Activated T-cell treated with anti-CD3 and anti-CD28 coated beads, Interleukin-2, amount 50 U/mL, for 72 hours (primary cell): ENCODE results near the gene RBMS3. TPM values are rescaled to one million over a fixed set of nuclear protein-coding genes. Genes with fewer than 3 reads are reported as not detected.

Source experiments
- ATAC-seq, 2 donors: fragments of 150-1000 bp; cut with Tn5 transposase; replicated peaks in 1 of 2; 2 replicates each; pipeline ENCODE4 v1.10.0; 2021; ENCODE audit warnings: moderate library complexity in 2 of 2, mild to moderate bottlenecking in 1 of 2
- DNase-seq, 2 donors: peaks; one replicate each; pipeline ENCODE4 v3.0.0; 2021 to 2022; ENCODE audit warnings: mixed read lengths in 1 of 2
- H3K27ac Mint-ChIP-seq: one replicate; pipeline ENCODE4 v1.8.0; 2022; ENCODE audit warnings: mild to moderate bottlenecking, moderate library complexity, mixed read lengths
- H3K27me3 Mint-ChIP-seq: one replicate; pipeline ENCODE4 v1.8.0; 2022; ENCODE audit warnings: low read depth, mixed read lengths
- H3K36me3 Mint-ChIP-seq, 2 donors: one replicate each; pipeline ENCODE4 v1.8.0; 2022; ENCODE audit warnings: mixed read lengths in 2 of 2, mild to moderate bottlenecking in 1 of 2; ENCODE audit not compliant: insufficient read depth in 2 of 2
- H3K4me1 Mint-ChIP-seq: one replicate; pipeline ENCODE4 v1.8.0; 2022; ENCODE audit warnings: low read depth, mixed read lengths
- H3K4me3 Mint-ChIP-seq, 2 donors: one replicate each; pipeline ENCODE4 v1.8.0; 2022; ENCODE audit warnings: mild to moderate bottlenecking in 2 of 2, mixed read lengths in 2 of 2, moderate library complexity in 2 of 2
- H3K9me3 Mint-ChIP-seq, 2 donors: one replicate each; pipeline ENCODE4 v1.8.0; 2022; ENCODE audit warnings: mixed read lengths in 2 of 2
- total RNA-seq, 2 donors: library from RNA; stranded (reverse); gene quantifications; one replicate each; pipeline ENCODE4 v1.2.3, GENCODE V29; 2022

Gene RBMS3
- total RNA-seq, 2 donors from 2014 or later: 2.5 to 3.0 TPM

DNA sequence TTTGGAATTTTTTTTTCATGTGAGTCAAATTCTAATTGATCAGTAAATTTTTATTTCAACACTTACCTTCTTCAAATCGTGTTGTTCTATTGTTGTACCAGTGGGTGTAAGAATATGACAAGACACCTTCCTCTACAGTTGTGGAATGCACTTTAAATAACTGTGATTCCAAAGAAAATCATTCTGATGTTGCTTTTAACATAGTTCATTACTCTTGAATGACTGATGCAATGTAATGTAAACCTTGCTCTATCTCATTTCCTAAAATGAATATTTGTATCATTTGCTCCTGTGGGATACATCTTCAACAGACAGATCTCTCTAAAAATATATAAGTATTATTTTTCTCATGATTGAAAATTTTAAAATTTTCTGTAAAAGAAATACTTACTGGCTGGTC lies 313.4 kb downstream of the RBMS3 start:
- no peak overlapping the region for H3K27ac Mint-ChIP-seq
- H3K36me3 Mint-ChIP-seq: no peaks in the 10 kb centered on the region
- H3K27me3 Mint-ChIP-seq: no peaks in the 10 kb centered on the region
- no peak overlapping the region for H3K4me3 Mint-ChIP-seq
- ATAC-seq (no peak), DNase-seq (no peak)
- no peaks in the 10 kb centered on the region for H3K4me1 Mint-ChIP-seq
- peaks cover 0 to 2% of the 10 kb centered on the region in 2 donors for H3K9me3 Mint-ChIP-seq

DNA sequence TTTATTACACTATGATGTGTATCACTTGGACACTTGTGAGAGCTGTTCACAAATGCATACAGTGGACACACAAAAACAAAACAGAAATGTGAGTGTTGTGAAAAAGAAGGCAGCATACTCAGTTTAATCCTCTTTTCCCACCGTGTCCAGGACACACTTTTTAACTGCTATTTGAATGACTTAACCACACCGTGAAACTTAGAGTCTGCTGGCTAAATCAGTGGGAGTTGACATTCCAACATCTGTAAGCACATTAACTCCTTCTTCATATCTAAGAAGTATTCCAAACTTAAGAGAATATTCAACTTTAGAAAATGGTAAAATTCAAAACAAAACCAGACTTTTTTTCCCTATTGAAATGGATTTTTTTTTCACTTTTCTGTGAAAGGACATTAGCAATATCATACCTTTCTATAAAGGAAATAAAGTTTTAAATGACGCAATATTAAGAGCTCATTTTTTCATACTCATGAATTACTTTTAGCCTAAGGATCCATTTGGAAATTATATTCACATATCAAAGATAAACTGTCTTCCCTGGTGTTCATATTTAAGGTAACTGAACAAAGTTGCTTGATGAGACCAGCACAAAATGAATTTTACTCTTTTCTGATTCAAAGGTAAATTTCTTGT lies 316.6 kb downstream of the RBMS3 start:
- no peaks in the 10 kb centered on the region for H3K27me3 Mint-ChIP-seq

GRCh38 chr3:29601861-29602585 lies 321.2 kb downstream of the RBMS3 start:
- H3K36me3 Mint-ChIP-seq: no peaks in the 10 kb centered on the region
- no peaks in the 10 kb centered on the region for H3K4me1 Mint-ChIP-seq
- DNase-seq: no peak
- no peak for ATAC-seq
- H3K9me3 Mint-ChIP-seq: no peaks in the 10 kb centered on the region
- no peak overlapping the region for H3K4me3 Mint-ChIP-seq
- no peaks in the 10 kb centered on the region for H3K27me3 Mint-ChIP-seq
- no peak overlapping the region for H3K27ac Mint-ChIP-seq

More for the DNA sequence above, 316.6 kb downstream of the RBMS3 start:
- H3K27ac Mint-ChIP-seq: no peak overlapping the region
- H3K4me1 Mint-ChIP-seq: no peaks in the 10 kb centered on the region
- ATAC-seq: no peak
- H3K9me3 Mint-ChIP-seq: peaks cover 0 to 2% of the 10 kb centered on the region in 2 donors
- no peak for DNase-seq
- H3K36me3 Mint-ChIP-seq: no peaks in the 10 kb centered on the region
- no peak overlapping the region for H3K4me3 Mint-ChIP-seq

- ATAC-seq: no peak
- Mint-ChIP-seq H3K27ac (no peak overlapping the region), H3K9me3 (no peaks in the 10 kb centered on the region), H3K4me1 (no peaks in the 10 kb centered on the region), H3K36me3 (no peaks in the 10 kb centered on the region), H3K4me3 (no peak overlapping the region), H3K27me3 (no peaks in the 10 kb centered on the region)
- no peak for DNase-seq
These were observed 325.0 kb downstream of the RBMS3 start for GRCh38 chr3:29605845-29606244.

DNA sequence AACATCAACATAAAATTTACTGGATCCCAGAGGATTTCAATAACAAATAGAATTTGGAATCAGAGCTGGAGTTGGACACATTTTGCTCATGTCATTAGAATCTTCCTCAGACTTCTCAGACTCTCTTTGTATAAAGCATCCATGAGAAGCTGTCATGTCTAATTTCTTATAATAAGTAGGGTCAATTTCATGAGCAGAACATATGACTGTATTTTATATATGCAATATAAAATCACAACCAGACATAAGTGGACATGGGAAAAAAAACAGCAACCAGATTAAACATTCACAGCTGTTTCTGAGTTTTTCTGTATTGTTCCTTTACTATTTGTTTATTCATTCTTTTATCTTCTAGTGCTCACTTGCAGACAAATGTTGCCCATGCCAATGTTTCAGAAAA lies 325.5 kb downstream of the RBMS3 start:
- H3K36me3 Mint-ChIP-seq: no peaks in the 10 kb centered on the region
- no peaks in the 10 kb centered on the region for H3K9me3 Mint-ChIP-seq
- H3K4me3 Mint-ChIP-seq: no peak overlapping the region
- ATAC-seq (no peak), DNase-seq (no peak)
- H3K27me3 Mint-ChIP-seq: no peaks in the 10 kb centered on the region
- H3K4me1 Mint-ChIP-seq: no peaks in the 10 kb centered on the region
- no peak overlapping the region for H3K27ac Mint-ChIP-seq

- no peak overlapping the region for H3K27ac Mint-ChIP-seq
- H3K36me3 Mint-ChIP-seq: no peaks in the 10 kb centered on the region
- H3K27me3 Mint-ChIP-seq: no peaks in the 10 kb centered on the region
- no peak for DNase-seq
- no peak overlapping the region for H3K4me3 Mint-ChIP-seq
- ATAC-seq: no peak
- no peaks in the 10 kb centered on the region for H3K9me3 Mint-ChIP-seq
- H3K4me1 Mint-ChIP-seq: no peaks in the 10 kb centered on the region
These were observed 327.8 kb downstream of the RBMS3 start for GRCh38 chr3:29608414-29609327.

DNA sequence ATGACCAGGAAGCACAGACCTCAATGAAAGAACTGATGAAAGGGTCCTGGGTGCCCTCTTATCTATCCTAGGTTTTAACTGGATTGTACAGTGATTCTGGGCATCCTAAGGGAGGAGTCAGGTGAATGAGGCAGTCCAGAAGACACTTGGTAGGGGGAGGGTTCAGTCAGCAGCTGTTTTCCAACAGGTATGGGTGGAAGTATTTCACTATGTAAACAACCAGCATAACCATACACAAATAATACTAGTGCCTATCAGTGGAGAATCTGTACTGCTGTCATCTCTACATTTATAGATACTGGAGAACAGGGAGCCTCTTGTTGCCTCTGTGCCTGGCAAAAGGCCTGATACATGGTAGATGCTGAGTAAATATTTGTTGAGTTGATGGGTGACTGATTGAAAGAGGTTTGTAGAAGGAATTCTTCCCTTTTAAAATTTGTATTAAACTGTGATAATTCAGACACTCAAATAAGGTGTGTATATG lies 328.5 kb downstream of the RBMS3 start:
- Mint-ChIP-seq H3K27me3 (no peaks in the 10 kb centered on the region), H3K4me1 (no peaks in the 10 kb centered on the region), H3K36me3 (no peaks in the 10 kb centered on the region), H3K9me3 (no peaks in the 10 kb centered on the region), H3K27ac (no peak overlapping the region), H3K4me3 (no peak overlapping the region)
- ATAC-seq: no peak
- no peak for DNase-seq

DNA sequence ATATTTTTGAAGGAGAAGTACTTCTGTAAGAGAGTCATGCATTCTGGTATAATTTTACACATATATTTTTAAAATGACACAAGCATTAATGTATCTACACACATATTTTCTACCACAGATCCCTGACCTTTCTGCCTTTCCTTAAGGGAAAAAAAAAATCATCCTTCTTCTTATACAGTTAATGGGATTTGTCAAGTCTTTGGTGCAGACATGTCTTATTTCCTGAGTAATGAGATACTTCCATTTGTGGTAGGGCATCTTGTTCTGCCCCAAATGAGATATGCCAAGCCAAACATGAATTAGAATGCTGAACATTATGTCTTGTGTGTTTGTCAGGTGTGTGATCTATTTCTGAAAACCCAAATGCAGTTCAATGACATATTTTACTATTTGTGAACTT lies 329.9 kb downstream of the RBMS3 start:
- no peak overlapping the region for H3K4me3 Mint-ChIP-seq
- no peaks in the 10 kb centered on the region for H3K27me3 Mint-ChIP-seq
- H3K27ac Mint-ChIP-seq: no peak overlapping the region
- no peaks in the 10 kb centered on the region for H3K4me1 Mint-ChIP-seq
- H3K9me3 Mint-ChIP-seq: peaks cover 0 to under 1% of the 10 kb centered on the region in 2 donors
- DNase-seq (no peak), ATAC-seq (no peak)
- no peaks in the 10 kb centered on the region for H3K36me3 Mint-ChIP-seq

GRCh38 chr3:29611252-29611651 lies 330.4 kb downstream of the RBMS3 start:
- no peak for ATAC-seq
- DNase-seq: no peak
- H3K27ac Mint-ChIP-seq: no peak overlapping the region
- H3K27me3 Mint-ChIP-seq: no peaks in the 10 kb centered on the region
- H3K9me3 Mint-ChIP-seq: peaks cover 0 to 2% of the 10 kb centered on the region in 2 donors
- no peaks in the 10 kb centered on the region for H3K4me1 Mint-ChIP-seq
- H3K4me3 Mint-ChIP-seq: no peak overlapping the region
- H3K36me3 Mint-ChIP-seq: no peaks in the 10 kb centered on the region

- no peaks in the 10 kb centered on the region for H3K27me3 Mint-ChIP-seq
- no peak overlapping the region for H3K27ac Mint-ChIP-seq
- DNase-seq (no peak), ATAC-seq (no peak)
- H3K4me1 Mint-ChIP-seq: no peaks in the 10 kb centered on the region
- no peaks in the 10 kb centered on the region for H3K36me3 Mint-ChIP-seq
- no peak overlapping the region for H3K4me3 Mint-ChIP-seq
- H3K9me3 Mint-ChIP-seq: peaks cover 0 to 2% of the 10 kb centered on the region in 2 donors
These were observed 331.7 kb downstream of the RBMS3 start for GRCh38 chr3:29612536-29612935.

GRCh38 chr3:29614954-29615353 lies 334.1 kb downstream of the RBMS3 start:
- ATAC-seq (no peak), DNase-seq (no peak)
- H3K4me3 Mint-ChIP-seq: no peak overlapping the region
- H3K9me3 Mint-ChIP-seq: peaks cover 0 to 2% of the 10 kb centered on the region in 2 donors
- H3K27me3 Mint-ChIP-seq: no peaks in the 10 kb centered on the region
- H3K36me3 Mint-ChIP-seq: no peaks in the 10 kb centered on the region
- no peak overlapping the region for H3K27ac Mint-ChIP-seq
- H3K4me1 Mint-ChIP-seq: no peaks in the 10 kb centered on the region

DNA sequence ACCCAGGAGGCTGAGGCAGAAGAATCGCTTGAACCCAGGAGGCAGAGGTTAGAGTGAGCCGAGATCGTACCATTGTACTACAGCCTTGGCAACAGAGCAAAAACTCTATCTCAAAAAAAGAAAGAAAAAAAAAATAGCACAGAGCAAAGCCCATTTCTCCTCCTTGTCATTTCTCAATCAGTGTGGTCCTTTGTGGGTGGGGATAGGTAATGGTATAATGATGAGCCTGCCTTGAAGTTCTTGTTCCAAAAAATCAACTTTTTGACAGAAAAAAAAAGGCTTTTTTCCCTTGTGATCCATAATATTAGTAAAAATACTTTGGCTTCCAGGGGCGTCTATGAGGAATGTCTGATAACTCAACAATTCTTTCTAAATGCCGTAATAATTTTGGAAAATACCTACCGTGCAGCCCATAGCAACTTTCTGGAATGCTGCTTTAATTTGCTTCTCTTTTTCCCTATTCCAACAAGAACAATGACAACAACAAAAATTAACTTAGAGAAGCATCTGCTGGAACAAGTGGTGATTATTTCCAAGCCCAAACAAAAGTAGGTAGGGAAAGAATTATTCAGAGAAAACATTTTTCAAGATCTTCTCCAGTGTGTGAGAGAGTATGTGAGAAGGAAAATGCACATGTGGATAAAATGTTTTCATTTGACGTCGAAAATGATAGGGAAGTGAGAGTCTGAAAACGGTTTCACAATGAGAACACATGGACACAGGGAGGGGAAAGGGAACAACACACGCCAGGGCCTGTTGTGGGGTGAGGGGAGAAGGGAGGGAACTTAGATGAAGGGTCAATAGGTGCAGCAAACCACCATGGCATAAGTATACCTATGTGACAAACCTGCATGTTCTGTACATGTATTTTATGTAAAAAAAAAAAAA lies 337.8 kb downstream of the RBMS3 start:
- no peak for DNase-seq
- Mint-ChIP-seq H3K9me3 (peaks cover 0 to 2% of the 10 kb centered on the region in 2 donors), H3K27ac (no peak overlapping the region), H3K27me3 (no peaks in the 10 kb centered on the region), H3K4me1 (no peaks in the 10 kb centered on the region), H3K36me3 (no peaks in the 10 kb centered on the region), H3K4me3 (no peak overlapping the region)
- ATAC-seq: no peak
